ENCODE measurements around the gene TMPRSS11D.
A peak's percentile ranks its signal among the peaks of the same experiment; 100 is the strongest.

TMPRSS11D gene

GRCh38 chr4:67909905-67910584 lies 26.2 kb upstream of the TMPRSS11D start:
- no peak overlapping the region for H3K4me3 ChIP-seq (ENCODE audit: low read length)
- DNase-seq (ENCODE audit: low read depth), result no peak
- TF ChIP-seq, protein P1, sequence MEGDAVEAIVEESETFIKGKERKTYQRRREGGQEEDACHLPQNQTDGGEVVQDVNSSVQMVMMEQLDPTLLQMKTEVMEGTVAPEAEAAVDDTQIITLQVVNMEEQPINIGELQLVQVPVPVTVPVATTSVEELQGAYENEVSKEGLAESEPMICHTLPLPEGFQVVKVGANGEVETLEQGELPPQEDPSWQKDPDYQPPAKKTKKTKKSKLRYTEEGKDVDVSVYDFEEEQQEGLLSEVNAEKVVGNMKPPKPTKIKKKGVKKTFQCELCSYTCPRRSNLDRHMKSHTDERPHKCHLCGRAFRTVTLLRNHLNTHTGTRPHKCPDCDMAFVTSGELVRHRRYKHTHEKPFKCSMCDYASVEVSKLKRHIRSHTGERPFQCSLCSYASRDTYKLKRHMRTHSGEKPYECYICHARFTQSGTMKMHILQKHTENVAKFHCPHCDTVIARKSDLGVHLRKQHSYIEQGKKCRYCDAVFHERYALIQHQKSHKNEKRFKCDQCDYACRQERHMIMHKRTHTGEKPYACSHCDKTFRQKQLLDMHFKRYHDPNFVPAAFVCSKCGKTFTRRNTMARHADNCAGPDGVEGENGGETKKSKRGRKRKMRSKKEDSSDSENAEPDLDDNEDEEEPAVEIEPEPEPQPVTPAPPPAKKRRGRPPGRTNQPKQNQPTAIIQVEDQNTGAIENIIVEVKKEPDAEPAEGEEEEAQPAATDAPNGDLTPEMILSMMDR (conservative IDR thresholded peaks at IDR 0.05; ENCODE audit: low read depth, low read length), result peak; percentile 62

DNA sequence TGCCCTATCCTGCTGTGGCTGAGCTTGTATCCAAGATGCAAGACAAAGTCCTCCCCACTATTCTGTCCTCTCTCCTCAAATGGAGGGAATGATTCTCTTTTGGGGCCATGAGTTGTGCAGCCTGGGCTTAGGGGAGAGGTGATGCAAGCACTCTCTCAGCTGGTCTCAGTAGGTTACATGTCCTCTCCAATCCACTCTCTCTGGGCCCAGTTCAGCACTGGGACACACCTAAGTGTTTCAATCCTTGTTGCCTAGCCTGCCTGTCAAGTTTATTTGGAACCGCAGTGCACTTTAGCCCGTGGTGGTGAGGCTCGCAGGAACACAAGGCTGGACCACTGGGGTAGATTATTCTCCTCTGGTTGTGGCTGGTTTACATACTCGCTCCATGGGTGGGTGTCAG lies 23.8 kb upstream of the TMPRSS11D start:
- TF ChIP-seq, protein P1 (conservative IDR thresholded peaks at IDR 0.05; ENCODE audit: low read depth, low read length), result no peak
- DNase-seq (ENCODE audit: low read depth), result no peak
- no peak overlapping the region for H3K4me3 ChIP-seq (ENCODE audit: low read length)

DNA sequence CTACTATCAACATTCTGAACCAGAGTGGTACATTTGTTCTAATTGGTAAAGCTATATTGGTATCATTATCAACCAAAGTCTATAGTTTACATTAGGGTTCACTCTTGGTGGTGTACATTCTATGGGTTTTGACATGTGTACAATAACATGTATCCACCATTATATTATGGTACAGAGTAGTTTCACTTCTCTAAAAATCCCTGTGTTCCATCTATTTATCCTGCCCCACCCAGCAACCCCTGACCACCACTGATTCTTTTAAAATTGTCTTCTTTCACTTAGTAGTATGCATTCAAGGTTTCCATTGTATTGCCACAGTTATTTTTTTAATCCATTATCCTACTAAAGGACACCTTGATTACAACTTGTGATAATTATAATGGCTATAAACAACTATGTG lies 15.3 kb upstream of the TMPRSS11D start:
- no peak for DNase-seq (ENCODE audit: low read depth)
- H3K4me3 ChIP-seq (ENCODE audit: low read length), result no peak overlapping the region
- TF ChIP-seq, protein P1 (conservative IDR thresholded peaks at IDR 0.05; ENCODE audit: low read depth, low read length), result no peak

GRCh38 chr4:67897686-67898085 lies 13.9 kb upstream of the TMPRSS11D start:
- no peak overlapping the region for H3K4me3 ChIP-seq (ENCODE audit: low read length)
- TF ChIP-seq, protein P1 (conservative IDR thresholded peaks at IDR 0.05; ENCODE audit: low read depth, low read length), result no peak
- no peak for DNase-seq (ENCODE audit: low read depth)

DNA sequence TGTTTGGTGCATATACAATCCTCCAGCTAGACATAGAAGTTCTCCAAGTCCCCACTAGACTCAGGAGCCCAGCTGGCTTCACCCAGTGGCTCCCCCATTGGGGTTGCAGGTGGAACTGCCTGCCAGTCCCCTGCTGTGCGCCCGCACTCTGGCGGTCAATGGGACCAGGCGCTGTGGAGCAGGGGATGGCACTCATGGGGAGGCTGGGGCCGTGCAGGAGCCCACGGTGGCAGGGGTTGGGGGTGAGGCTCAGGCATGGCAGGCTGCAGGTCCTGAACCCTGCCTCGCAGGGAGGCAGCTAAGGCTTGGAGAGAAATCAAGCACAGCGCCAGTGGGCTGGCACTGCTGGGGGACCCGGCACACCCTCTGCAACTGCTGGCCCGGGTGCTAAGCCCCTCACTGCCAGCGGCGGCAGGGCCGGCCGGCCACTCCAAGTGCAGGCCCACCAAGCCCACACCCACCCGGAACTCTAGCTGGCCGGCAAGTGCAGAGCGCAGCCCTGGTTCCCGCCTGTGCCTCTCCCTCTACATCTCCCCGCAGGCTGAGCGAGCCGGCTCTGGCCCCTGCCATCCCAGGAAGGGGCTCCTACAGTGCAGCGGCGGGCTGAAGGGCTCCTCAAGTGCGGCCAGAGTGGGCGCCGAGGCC lies 12.7 kb upstream of the TMPRSS11D start:
- TF ChIP-seq, protein P1 (conservative IDR thresholded peaks at IDR 0.05; ENCODE audit: low read depth, low read length), result no peak

DNA sequence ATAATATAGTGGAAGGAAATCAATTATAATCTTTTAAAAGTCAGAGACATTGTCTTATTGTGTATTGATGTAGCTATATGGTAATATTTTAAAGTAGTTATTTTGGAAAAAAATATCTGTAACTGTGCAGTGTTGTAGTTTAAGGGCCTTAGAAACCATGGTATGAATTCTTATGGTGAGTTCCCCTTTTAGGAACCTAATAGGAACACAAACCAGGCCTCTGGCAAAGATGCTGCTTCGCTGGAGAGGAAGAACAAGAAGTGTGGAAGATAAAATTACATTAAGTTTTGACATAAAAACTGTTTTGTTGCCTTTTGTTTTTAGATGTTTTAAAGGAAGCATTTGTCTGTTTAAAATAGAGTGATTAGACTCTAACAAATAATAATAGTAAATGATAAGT lies 10.9 kb upstream of the TMPRSS11D start:
- no peak overlapping the region for H3K4me3 ChIP-seq (ENCODE audit: low read length)
- TF ChIP-seq, protein P1 (conservative IDR thresholded peaks at IDR 0.05; ENCODE audit: low read depth, low read length), result no peak
- no peak for DNase-seq (ENCODE audit: low read depth)

More for the DNA sequence above, 12.7 kb upstream of the TMPRSS11D start:
- no peak for DNase-seq (ENCODE audit: low read depth)
- H3K4me3 ChIP-seq (ENCODE audit: low read length), result no peak overlapping the region

DNA sequence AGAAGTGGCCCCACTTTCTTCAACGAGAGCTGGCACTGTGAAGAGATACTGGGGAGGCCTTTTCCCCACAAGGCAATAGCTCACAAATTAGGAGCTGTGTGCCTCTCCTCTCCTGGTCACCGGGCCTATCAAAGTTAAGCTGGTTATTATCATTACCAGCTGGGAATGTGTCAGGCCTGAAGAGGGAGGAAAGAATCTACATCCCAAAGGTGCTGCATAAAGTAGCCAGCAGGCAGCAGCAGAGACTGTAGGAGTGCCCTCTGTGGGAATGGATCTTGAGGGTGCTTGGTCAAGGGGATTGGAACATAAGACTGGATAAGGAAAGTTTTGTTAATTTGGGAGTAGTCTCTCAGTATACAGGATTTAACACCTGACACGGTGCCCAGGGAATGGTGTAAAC lies 9.1 kb upstream of the TMPRSS11D start:
- H3K4me3 ChIP-seq (ENCODE audit: low read length), result no peak overlapping the region
- no peak for DNase-seq (ENCODE audit: low read depth)
- TF ChIP-seq, protein P1 (conservative IDR thresholded peaks at IDR 0.05; ENCODE audit: low read depth, low read length), result no peak
